GM06990 (cell line): ENCODE results near the gene KLHL14.
A peak's percentile ranks its signal among the peaks of the same experiment; 100 is the strongest.

Experiments
- DNase-seq: peaks from one replicate; pipeline ENCODE4 v3.0.0-alpha.2; 2011; ENCODE audit not compliant: insufficient read length; ENCODE audit errors: extremely low read depth
- H3K27me3 ChIP-seq: replicated peaks from 2 replicates; pipeline ENCODE4 v1.6.0; 2011; ENCODE audit warnings: low read length; ENCODE audit not compliant: control insufficient read depth, insufficient read depth
- H3K36me3 ChIP-seq: 2 replicates; pipeline ENCODE4 v1.5.1; 2011; ENCODE audit warnings: low read length; ENCODE audit not compliant: control insufficient read depth, insufficient read depth
- H3K4me3 ChIP-seq: replicated peaks from 2 replicates; pipeline ENCODE4 v1.5.1; 2011; ENCODE audit warnings: low read depth, mild to moderate bottlenecking, control low read depth, low read length
- TF ChIP-seq, protein P1 (sequence below): IDR thresholded peaks from 2 replicates; pipeline ENCODE4 v1.5.1; 2011; ENCODE audit warnings: low read length, control low read depth, mild to moderate bottlenecking, inconsistent platforms; ENCODE audit not compliant: insufficient read depth, poor library complexity, severe bottlenecking

The KLHL14 gene

DNA sequence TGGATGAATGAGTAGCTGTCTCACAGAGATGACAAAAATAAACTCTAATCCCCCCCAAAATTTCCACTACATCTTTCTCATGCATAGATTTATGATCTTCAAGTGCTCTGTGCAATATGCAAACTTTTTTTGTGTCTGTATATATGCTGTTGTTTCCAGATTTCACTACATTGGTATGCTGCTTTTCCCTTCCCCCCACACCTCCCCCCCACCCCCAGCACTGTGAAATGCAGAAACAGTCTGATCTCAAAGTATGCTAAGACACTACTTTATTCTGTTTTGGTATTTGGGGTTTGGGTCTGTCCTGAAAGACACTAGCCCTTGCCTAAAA is 524 bp upstream of the KLHL14 start:
- DNase-seq, result no peak
- H3K36me3 ChIP-seq, result no peaks in the 10 kb centered on the region
- no peak overlapping the region for H3K4me3 ChIP-seq
- peaks cover 5% of the 10 kb centered on the region for H3K27me3 ChIP-seq
- TF ChIP-seq, protein P1, sequence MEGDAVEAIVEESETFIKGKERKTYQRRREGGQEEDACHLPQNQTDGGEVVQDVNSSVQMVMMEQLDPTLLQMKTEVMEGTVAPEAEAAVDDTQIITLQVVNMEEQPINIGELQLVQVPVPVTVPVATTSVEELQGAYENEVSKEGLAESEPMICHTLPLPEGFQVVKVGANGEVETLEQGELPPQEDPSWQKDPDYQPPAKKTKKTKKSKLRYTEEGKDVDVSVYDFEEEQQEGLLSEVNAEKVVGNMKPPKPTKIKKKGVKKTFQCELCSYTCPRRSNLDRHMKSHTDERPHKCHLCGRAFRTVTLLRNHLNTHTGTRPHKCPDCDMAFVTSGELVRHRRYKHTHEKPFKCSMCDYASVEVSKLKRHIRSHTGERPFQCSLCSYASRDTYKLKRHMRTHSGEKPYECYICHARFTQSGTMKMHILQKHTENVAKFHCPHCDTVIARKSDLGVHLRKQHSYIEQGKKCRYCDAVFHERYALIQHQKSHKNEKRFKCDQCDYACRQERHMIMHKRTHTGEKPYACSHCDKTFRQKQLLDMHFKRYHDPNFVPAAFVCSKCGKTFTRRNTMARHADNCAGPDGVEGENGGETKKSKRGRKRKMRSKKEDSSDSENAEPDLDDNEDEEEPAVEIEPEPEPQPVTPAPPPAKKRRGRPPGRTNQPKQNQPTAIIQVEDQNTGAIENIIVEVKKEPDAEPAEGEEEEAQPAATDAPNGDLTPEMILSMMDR, result no peak

DNA sequence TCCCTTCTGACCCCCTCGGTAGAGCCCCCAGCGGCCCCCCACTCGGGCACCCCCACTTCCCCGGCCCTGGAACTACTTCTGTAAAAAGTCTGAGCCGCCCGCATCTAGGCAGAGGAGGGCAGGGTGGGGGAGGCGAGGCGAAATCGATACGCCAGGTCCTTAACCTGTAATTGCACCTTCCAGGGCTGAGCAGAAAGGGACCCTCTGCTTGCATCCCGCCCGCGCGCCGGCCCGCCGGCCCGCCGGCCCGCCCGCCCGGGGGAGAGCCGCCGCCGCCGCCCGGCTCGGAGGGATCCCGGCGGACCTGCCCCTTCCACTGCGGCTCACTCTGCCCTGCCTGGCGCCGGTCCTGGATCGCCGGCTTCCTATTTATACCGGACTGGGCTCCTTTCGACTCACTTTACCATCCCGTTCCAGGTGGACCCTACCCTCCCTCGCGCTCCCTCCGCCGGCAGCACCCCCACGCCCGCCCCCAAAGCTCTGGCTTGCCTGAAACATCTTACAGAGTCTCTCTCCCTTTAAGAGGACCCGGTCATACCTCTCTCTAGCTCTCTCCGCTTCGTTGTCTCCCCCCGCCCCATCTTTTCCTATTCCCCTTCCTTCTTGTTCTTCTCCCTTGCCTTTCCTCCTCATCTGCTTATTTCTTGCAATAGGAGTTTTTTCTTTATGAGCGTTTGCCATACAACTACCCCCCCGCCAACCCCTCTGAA is 797 bp downstream of the KLHL14 start:
- Histone ChIP-seq H3K4me3 (peak overlapping the region; percentile 33), H3K27me3 (peaks cover 5% of the 10 kb centered on the region), H3K36me3 (no peaks in the 10 kb centered on the region)
- peak; percentile 35 for DNase-seq
- TF ChIP-seq, protein P1, result no peak

DNA sequence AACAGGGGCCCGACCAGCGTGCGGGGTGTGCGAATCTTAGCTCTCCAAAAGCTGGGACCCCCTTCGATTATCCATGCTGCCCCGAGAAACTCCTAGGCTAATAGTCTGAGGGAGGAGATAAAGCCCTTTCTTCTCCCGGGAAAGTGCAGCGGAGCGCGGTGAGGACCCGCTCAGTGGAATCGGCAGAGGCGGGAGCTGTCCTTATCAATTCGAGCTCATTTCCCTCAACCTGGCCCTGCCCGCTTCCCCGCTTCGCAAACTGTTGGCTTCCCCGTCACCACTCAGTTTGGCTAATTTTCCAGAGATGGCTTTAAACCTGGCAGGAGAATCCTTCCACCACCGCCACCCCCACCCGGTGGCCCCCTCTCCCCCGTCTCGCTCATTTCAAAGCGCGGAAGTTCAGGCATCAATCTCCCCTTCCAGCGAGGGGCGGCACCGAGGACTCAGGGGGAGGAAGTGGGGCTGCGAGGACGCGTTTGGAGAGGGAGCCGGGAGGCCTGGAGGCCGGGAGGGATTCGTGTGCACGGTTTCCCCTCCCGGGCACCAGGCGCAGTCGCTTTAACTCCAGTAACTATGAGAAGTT is 1.6 kb downstream of the KLHL14 start:
- Histone ChIP-seq H3K36me3 (no peaks in the 10 kb centered on the region), H3K4me3 (peak overlapping the region; percentile 44), H3K27me3 (peaks cover 5% of the 10 kb centered on the region)
- TF ChIP-seq, protein P1, result no peak
- peak; percentile 26 for DNase-seq

DNA sequence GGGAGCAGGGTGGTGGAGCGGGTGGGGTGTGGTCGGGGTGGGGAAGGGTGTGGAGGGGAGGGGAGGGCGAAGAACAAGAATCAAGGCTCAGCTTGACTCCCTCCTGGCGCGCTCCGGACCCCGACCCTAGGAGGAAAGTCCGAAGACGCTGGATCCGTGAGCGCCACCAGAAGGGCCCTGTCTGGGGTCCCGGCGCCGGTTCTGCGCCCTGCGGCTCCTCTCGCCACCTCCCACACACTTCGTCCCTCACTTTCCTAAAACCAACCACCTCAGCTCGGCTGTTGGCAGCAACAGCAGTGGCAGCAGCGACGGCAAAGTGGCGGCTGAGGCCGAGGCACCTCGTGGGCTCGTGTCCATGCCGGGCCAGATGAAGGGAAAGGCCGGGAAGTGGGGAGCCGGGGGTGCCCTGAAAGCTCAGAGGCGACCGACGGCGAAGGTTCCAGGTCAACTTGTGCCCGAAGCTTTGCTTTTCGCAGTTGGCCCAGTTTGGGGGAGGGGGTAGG is 2.1 kb downstream of the KLHL14 start:
- peak overlapping the region; percentile 22; the same call in 1 of the 2 replicates for H3K4me3 ChIP-seq
- peak; percentile 9 for DNase-seq
- H3K36me3 ChIP-seq, result no peaks in the 10 kb centered on the region
- TF ChIP-seq, protein P1, result no peak
- peaks cover 5% of the 10 kb centered on the region for H3K27me3 ChIP-seq

DNA sequence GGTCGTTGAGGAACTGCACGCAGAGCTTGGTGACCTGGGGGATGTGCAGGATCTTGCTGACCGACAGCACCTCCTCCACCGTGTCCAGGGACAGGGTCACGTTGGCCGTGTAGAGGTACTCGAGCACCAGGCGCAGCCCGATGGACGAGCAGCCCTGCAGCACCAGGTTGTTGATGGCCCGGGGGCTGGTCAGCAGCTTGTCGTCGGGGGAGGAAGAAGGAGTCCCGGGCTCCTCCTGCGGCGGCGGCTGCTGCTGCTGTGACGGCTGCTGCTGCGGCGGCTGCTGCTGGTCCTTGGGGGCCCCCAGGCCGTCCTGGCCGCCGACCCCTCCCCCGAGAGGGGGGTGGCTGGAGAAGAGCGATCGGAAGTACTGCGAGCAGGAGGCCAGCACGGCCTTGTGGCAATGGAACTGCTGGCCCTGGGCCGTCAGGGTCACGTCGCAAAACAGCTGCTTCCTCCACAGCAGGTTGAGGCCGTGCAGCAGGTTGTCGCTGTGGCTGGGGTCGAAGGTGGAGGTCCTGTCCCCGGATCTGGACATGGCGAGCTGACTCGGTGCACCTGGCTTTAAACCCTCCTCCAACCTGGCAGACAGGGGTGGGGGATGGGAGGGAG is 2.7 kb downstream of the KLHL14 start:
- peaks cover 5% of the 10 kb centered on the region for H3K27me3 ChIP-seq
- no peak overlapping the region for H3K4me3 ChIP-seq
- DNase-seq, result peak; percentile 38
- H3K36me3 ChIP-seq, result no peaks in the 10 kb centered on the region
- TF ChIP-seq, protein P1, result no peak
